ENCODE results near the gene LOXL4.
"Not testable (repeated sequence)": the region's sequence is repeated elsewhere in the genome, so short reads cannot be mapped to it uniquely, and the experiment has no call there.

LOXL4 gene

GRCh38 chr10:98246911-98247805, 20.8 kb downstream of the LOXL4 start:
- no peaks in the 10 kb centered on the region for H3K27me3 ChIP-seq (ENCODE audit: control insufficient read depth, insufficient read depth, low read length)
- no CpG with 5 or more reads among the region's 6 CpGs for WGBS (ENCODE audit: insufficient coverage, insufficient read length)
- no peaks in the 10 kb centered on the region for H3K9me3 ChIP-seq (ENCODE audit: control insufficient read depth, insufficient read depth, low read length)
- H3K36me3 ChIP-seq (ENCODE audit: control insufficient read depth, insufficient read depth, low read length), result peaks cover 3% of the 10 kb centered on the region; the same call in 1 of the 2 replicates
- no peaks in the 10 kb centered on the region for H3K4me1 ChIP-seq (ENCODE audit: control insufficient read depth, insufficient read depth, low read length)
- no peak overlapping the region for H3K4me3 ChIP-seq (ENCODE audit: low read length)
- DNase-seq (ENCODE audit: low read depth, low spot score), result no peak
- no peak overlapping the region for H3K27ac ChIP-seq (ENCODE audit: low read length)

- Histone ChIP-seq H3K4me3 (ENCODE audit: low read length) (no peak overlapping the region), H3K27me3 (ENCODE audit: control insufficient read depth, insufficient read depth, low read length) (no peaks in the 10 kb centered on the region), H3K4me1 (ENCODE audit: control insufficient read depth, insufficient read depth, low read length) (no peaks in the 10 kb centered on the region), H3K27ac (ENCODE audit: low read length) (no peak overlapping the region), H3K9me3 (ENCODE audit: control insufficient read depth, insufficient read depth, low read length) (no peaks in the 10 kb centered on the region), H3K36me3 (ENCODE audit: control insufficient read depth, insufficient read depth, low read length) (peaks cover 3% of the 10 kb centered on the region; the same call in 1 of the 2 replicates)
- WGBS (ENCODE audit: insufficient coverage, insufficient read length), result no CpG with 5 or more reads among the region's 2 CpGs
- DNase-seq (ENCODE audit: low read depth, low spot score), result no peak
These were observed 23.4 kb downstream of the LOXL4 start for GRCh38 chr10:98244586-98244985.

GRCh38 chr10:98244141-98244540, 23.9 kb downstream of the LOXL4 start:
- H3K9me3 ChIP-seq (ENCODE audit: control insufficient read depth, insufficient read depth, low read length), result no peaks in the 10 kb centered on the region
- H3K27me3 ChIP-seq (ENCODE audit: control insufficient read depth, insufficient read depth, low read length), result no peaks in the 10 kb centered on the region
- H3K36me3 ChIP-seq (ENCODE audit: control insufficient read depth, insufficient read depth, low read length), result peaks cover 3% of the 10 kb centered on the region; the same call in 1 of the 2 replicates
- no peak overlapping the region for H3K4me3 ChIP-seq (ENCODE audit: low read length)
- no peaks in the 10 kb centered on the region for H3K4me1 ChIP-seq (ENCODE audit: control insufficient read depth, insufficient read depth, low read length)
- no peak for DNase-seq (ENCODE audit: low read depth, low spot score)
- WGBS (ENCODE audit: insufficient coverage, insufficient read length), result no CpG with 5 or more reads among the region's 5 CpGs
- H3K27ac ChIP-seq (ENCODE audit: low read length), result no peak overlapping the region

GRCh38 chr10:98242823-98243222, 25.2 kb downstream of the LOXL4 start:
- Histone ChIP-seq H3K36me3 (ENCODE audit: control insufficient read depth, insufficient read depth, low read length) (no peaks in the 10 kb centered on the region; the same call in 1 of the 2 replicates), H3K9me3 (ENCODE audit: control insufficient read depth, insufficient read depth, low read length) (no peaks in the 10 kb centered on the region), H3K27ac (ENCODE audit: low read length) (no peak overlapping the region), H3K4me3 (ENCODE audit: low read length) (no peak overlapping the region), H3K27me3 (ENCODE audit: control insufficient read depth, insufficient read depth, low read length) (no peaks in the 10 kb centered on the region), H3K4me1 (ENCODE audit: control insufficient read depth, insufficient read depth, low read length) (no peaks in the 10 kb centered on the region)
- no CpG with 5 or more reads among the region's 1 CpG for WGBS (ENCODE audit: insufficient coverage, insufficient read length)
- DNase-seq (ENCODE audit: low read depth, low spot score), result no peak

GRCh38 chr10:98240524-98240923, 27.5 kb downstream of the LOXL4 start:
- Histone ChIP-seq H3K4me1 (ENCODE audit: control insufficient read depth, insufficient read depth, low read length) (no peaks in the 10 kb centered on the region), H3K4me3 (ENCODE audit: low read length) (no peak overlapping the region), H3K27me3 (ENCODE audit: control insufficient read depth, insufficient read depth, low read length) (no peaks in the 10 kb centered on the region), H3K9me3 (ENCODE audit: control insufficient read depth, insufficient read depth, low read length) (no peaks in the 10 kb centered on the region), H3K27ac (ENCODE audit: low read length) (no peak overlapping the region), H3K36me3 (ENCODE audit: control insufficient read depth, insufficient read depth, low read length) (no peaks in the 10 kb centered on the region; the same call in 1 of the 2 replicates)
- WGBS (ENCODE audit: insufficient coverage, insufficient read length), result no CpG with 5 or more reads among the region's 3 CpGs
- no peak for DNase-seq (ENCODE audit: low read depth, low spot score)

- Histone ChIP-seq H3K27ac (ENCODE audit: low read length) (no peak overlapping the region), H3K27me3 (ENCODE audit: control insufficient read depth, insufficient read depth, low read length) (no peaks in the 10 kb centered on the region), H3K4me3 (ENCODE audit: low read length) (no peak overlapping the region), H3K9me3 (ENCODE audit: control insufficient read depth, insufficient read depth, low read length) (no peaks in the 10 kb centered on the region), H3K36me3 (ENCODE audit: control insufficient read depth, insufficient read depth, low read length) (no peaks in the 10 kb centered on the region; the same call in 1 of the 2 replicates), H3K4me1 (ENCODE audit: control insufficient read depth, insufficient read depth, low read length) (no peaks in the 10 kb centered on the region)
- WGBS (ENCODE audit: insufficient coverage, insufficient read length), result no CpG with 5 or more reads among the region's 1 CpG
- no peak for DNase-seq (ENCODE audit: low read depth, low spot score)
These were observed 29.6 kb downstream of the LOXL4 start for GRCh38 chr10:98238391-98238790.

- H3K4me3 ChIP-seq (ENCODE audit: low read length), result no peak overlapping the region
- no peaks in the 10 kb centered on the region for H3K4me1 ChIP-seq (ENCODE audit: control insufficient read depth, insufficient read depth, low read length)
- H3K9me3 ChIP-seq (ENCODE audit: control insufficient read depth, insufficient read depth, low read length), result no peaks in the 10 kb centered on the region
- H3K27ac ChIP-seq (ENCODE audit: low read length), result no peak overlapping the region
- no peaks in the 10 kb centered on the region; the same call in 1 of the 2 replicates for H3K36me3 ChIP-seq (ENCODE audit: control insufficient read depth, insufficient read depth, low read length)
- no peaks in the 10 kb centered on the region for H3K27me3 ChIP-seq (ENCODE audit: control insufficient read depth, insufficient read depth, low read length)
- WGBS (ENCODE audit: insufficient coverage, insufficient read length), result no CpG with 5 or more reads among the region's 5 CpGs
- DNase-seq (ENCODE audit: low read depth, low spot score), result no peak
These were observed 31.1 kb downstream of the LOXL4 start for GRCh38 chr10:98236862-98237261.

GRCh38 chr10:98235846-98236245, 32.1 kb downstream of the LOXL4 start:
- Histone ChIP-seq H3K4me1 (ENCODE audit: control insufficient read depth, insufficient read depth, low read length) (no peaks in the 10 kb centered on the region), H3K9me3 (ENCODE audit: control insufficient read depth, insufficient read depth, low read length) (no peaks in the 10 kb centered on the region), H3K4me3 (ENCODE audit: low read length) (no peak overlapping the region), H3K27me3 (ENCODE audit: control insufficient read depth, insufficient read depth, low read length) (no peaks in the 10 kb centered on the region), H3K27ac (ENCODE audit: low read length) (no peak overlapping the region), H3K36me3 (ENCODE audit: control insufficient read depth, insufficient read depth, low read length) (no peaks in the 10 kb centered on the region; the same call in 1 of the 2 replicates)
- DNase-seq (ENCODE audit: low read depth, low spot score), result no peak
- WGBS (ENCODE audit: insufficient coverage, insufficient read length), result no CpG with 5 or more reads among the region's 5 CpGs

- Histone ChIP-seq H3K36me3 (ENCODE audit: control insufficient read depth, insufficient read depth, low read length) (no peaks in the 10 kb centered on the region; the same call in 1 of the 2 replicates), H3K27me3 (ENCODE audit: control insufficient read depth, insufficient read depth, low read length) (no peaks in the 10 kb centered on the region), H3K27ac (ENCODE audit: low read length) (no peak overlapping the region), H3K9me3 (ENCODE audit: control insufficient read depth, insufficient read depth, low read length) (no peaks in the 10 kb centered on the region), H3K4me3 (ENCODE audit: low read length) (no peak overlapping the region), H3K4me1 (ENCODE audit: control insufficient read depth, insufficient read depth, low read length) (no peaks in the 10 kb centered on the region)
- no CpG with 5 or more reads among the region's 4 CpGs for WGBS (ENCODE audit: insufficient coverage, insufficient read length)
- DNase-seq (ENCODE audit: low read depth, low spot score), result no peak
These were observed 36.6 kb downstream of the LOXL4 start for GRCh38 chr10:98231417-98231816.

- not testable (repeated sequence) for H3K27ac ChIP-seq (ENCODE audit: low read length); H3K4me1 ChIP-seq (ENCODE audit: control insufficient read depth, insufficient read depth, low read length); H3K9me3 ChIP-seq (ENCODE audit: control insufficient read depth, insufficient read depth, low read length); H3K4me3 ChIP-seq (ENCODE audit: low read length); H3K36me3 ChIP-seq (ENCODE audit: control insufficient read depth, insufficient read depth, low read length); DNase-seq (ENCODE audit: low read depth, low spot score); H3K27me3 ChIP-seq (ENCODE audit: control insufficient read depth, insufficient read depth, low read length)
- WGBS (ENCODE audit: insufficient coverage, insufficient read length), result no CpG with 5 or more reads among the region's 1 CpG
These were observed 39.7 kb downstream of the LOXL4 start for GRCh38 chr10:98228266-98228665.

GRCh38 chr10:98227713-98228112, 40.3 kb downstream of the LOXL4 start:
- not testable (repeated sequence) for H3K4me3 ChIP-seq (ENCODE audit: low read length); H3K36me3 ChIP-seq (ENCODE audit: control insufficient read depth, insufficient read depth, low read length); H3K9me3 ChIP-seq (ENCODE audit: control insufficient read depth, insufficient read depth, low read length); DNase-seq (ENCODE audit: low read depth, low spot score); H3K27me3 ChIP-seq (ENCODE audit: control insufficient read depth, insufficient read depth, low read length); H3K4me1 ChIP-seq (ENCODE audit: control insufficient read depth, insufficient read depth, low read length); H3K27ac ChIP-seq (ENCODE audit: low read length)
- no CpG with 5 or more reads among the region's 3 CpGs for WGBS (ENCODE audit: insufficient coverage, insufficient read length)

Data from iPS DF 6.9 (cell line).